ENCODE data around the gene PTPN14.
"Not testable (repeated sequence)": the region's sequence is repeated elsewhere in the genome, so short reads cannot be mapped to it uniquely, and the experiment has no call there.

The PTPN14 gene

GRCh38 chr1:214491468-214492146 lies 59.8 kb downstream of the PTPN14 start:
- Histone ChIP-seq H3K4me3 (ENCODE audit: low read length) (no peak overlapping the region), H3K9me3 (ENCODE audit: insufficient read depth, low read depth, low read length) (no peaks in the 10 kb centered on the region), H3K27me3 (ENCODE audit: insufficient read depth, low read length) (no peaks in the 10 kb centered on the region), H3K36me3 (ENCODE audit: insufficient read depth, low read length) (no peaks in the 10 kb centered on the region), H3K27ac (ENCODE audit: low read depth, low read length) (no peak overlapping the region), H3K4me1 (ENCODE audit: insufficient read depth, low read length) (peaks cover 22% of the 10 kb centered on the region; the same call in 1 of the 2 replicates), H3K9ac (ENCODE audit: low read depth, low read length) (no peak overlapping the region)
- WGBS, result 88% methylated on average over 5 of the region's 5 CpGs

- peaks cover 38% of the 10 kb centered on the region for H3K4me1 ChIP-seq (ENCODE audit: insufficient read depth, low read length)
- no peak overlapping the region for H3K9ac ChIP-seq (ENCODE audit: low read depth, low read length)
- H3K9me3 ChIP-seq (ENCODE audit: insufficient read depth, low read depth, low read length), result no peaks in the 10 kb centered on the region
- H3K36me3 ChIP-seq (ENCODE audit: insufficient read depth, low read length), result no peaks in the 10 kb centered on the region
- H3K27me3 ChIP-seq (ENCODE audit: insufficient read depth, low read length), result no peaks in the 10 kb centered on the region
- H3K4me3 ChIP-seq (ENCODE audit: low read length), result no peak overlapping the region
- 97% methylated on average over 5 of the region's 5 CpGs for WGBS
- H3K27ac ChIP-seq (ENCODE audit: low read depth, low read length), result no peak overlapping the region
Measured at GRCh38 chr1:214485151-214485550, 66.3 kb downstream of the PTPN14 start.

GRCh38 chr1:214483180-214483579 lies 68.2 kb downstream of the PTPN14 start:
- 83% methylated on average over 13 of the region's 13 CpGs for WGBS
- H3K4me1 ChIP-seq (ENCODE audit: insufficient read depth, low read length), result peaks cover 43% of the 10 kb centered on the region
- not testable (repeated sequence) for H3K36me3 ChIP-seq (ENCODE audit: insufficient read depth, low read length); H3K9me3 ChIP-seq (ENCODE audit: insufficient read depth, low read depth, low read length); H3K9ac ChIP-seq (ENCODE audit: low read depth, low read length); H3K27me3 ChIP-seq (ENCODE audit: insufficient read depth, low read length); H3K4me3 ChIP-seq (ENCODE audit: low read length); H3K27ac ChIP-seq (ENCODE audit: low read depth, low read length)

- H3K9ac ChIP-seq (ENCODE audit: low read depth, low read length); H3K27me3 ChIP-seq (ENCODE audit: insufficient read depth, low read length); H3K9me3 ChIP-seq (ENCODE audit: insufficient read depth, low read depth, low read length); H3K36me3 ChIP-seq (ENCODE audit: insufficient read depth, low read length); H3K27ac ChIP-seq (ENCODE audit: low read depth, low read length); H3K4me3 ChIP-seq (ENCODE audit: low read length): not testable (repeated sequence)
- WGBS, result 87% methylated on average over 2 of the region's 2 CpGs
- H3K4me1 ChIP-seq (ENCODE audit: insufficient read depth, low read length), result peaks cover 50% of the 10 kb centered on the region
Measured at GRCh38 chr1:214481983-214482634, 69.3 kb downstream of the PTPN14 start.

- Histone ChIP-seq H3K27me3 (ENCODE audit: insufficient read depth, low read length) (no peaks in the 10 kb centered on the region), H3K9ac (ENCODE audit: low read depth, low read length) (no peak overlapping the region), H3K27ac (ENCODE audit: low read depth, low read length) (peak overlapping the region; percentile 55), H3K4me1 (ENCODE audit: insufficient read depth, low read length) (peaks cover 59% of the 10 kb centered on the region), H3K4me3 (ENCODE audit: low read length) (no peak overlapping the region), H3K9me3 (ENCODE audit: insufficient read depth, low read depth, low read length) (no peaks in the 10 kb centered on the region), H3K36me3 (ENCODE audit: insufficient read depth, low read length) (no peaks in the 10 kb centered on the region)
- 86% methylated on average over 7 of the region's 7 CpGs for WGBS
Measured at GRCh38 chr1:214476986-214477870, 74.2 kb downstream of the PTPN14 start.

GRCh38 chr1:214476229-214476985 lies 75.0 kb downstream of the PTPN14 start:
- Histone ChIP-seq H3K9me3 (ENCODE audit: insufficient read depth, low read depth, low read length) (no peaks in the 10 kb centered on the region), H3K4me3 (ENCODE audit: low read length) (no peak overlapping the region), H3K27me3 (ENCODE audit: insufficient read depth, low read length) (no peaks in the 10 kb centered on the region), H3K36me3 (ENCODE audit: insufficient read depth, low read length) (no peaks in the 10 kb centered on the region), H3K9ac (ENCODE audit: low read depth, low read length) (no peak overlapping the region), H3K4me1 (ENCODE audit: insufficient read depth, low read length) (peaks cover 68% of the 10 kb centered on the region), H3K27ac (ENCODE audit: low read depth, low read length) (peak overlapping the region; percentile 55)
- 72% methylated on average over 10 of the region's 10 CpGs for WGBS

GRCh38 chr1:214475746-214476145 lies 75.7 kb downstream of the PTPN14 start:
- peak overlapping the region; percentile 55 for H3K27ac ChIP-seq (ENCODE audit: low read depth, low read length)
- 91% methylated on average over 3 of the region's 3 CpGs for WGBS
- peaks cover 73% of the 10 kb centered on the region for H3K4me1 ChIP-seq (ENCODE audit: insufficient read depth, low read length)
- no peaks in the 10 kb centered on the region for H3K36me3 ChIP-seq (ENCODE audit: insufficient read depth, low read length)
- H3K27me3 ChIP-seq (ENCODE audit: insufficient read depth, low read length), result no peaks in the 10 kb centered on the region
- H3K4me3 ChIP-seq (ENCODE audit: low read length), result no peak overlapping the region
- no peaks in the 10 kb centered on the region for H3K9me3 ChIP-seq (ENCODE audit: insufficient read depth, low read depth, low read length)
- no peak overlapping the region for H3K9ac ChIP-seq (ENCODE audit: low read depth, low read length)

- no peaks in the 10 kb centered on the region for H3K36me3 ChIP-seq (ENCODE audit: insufficient read depth, low read length)
- WGBS, result 91% methylated on average over 2 of the region's 2 CpGs
- peaks cover 73% of the 10 kb centered on the region for H3K4me1 ChIP-seq (ENCODE audit: insufficient read depth, low read length)
- H3K9ac ChIP-seq (ENCODE audit: low read depth, low read length), result no peak overlapping the region
- H3K9me3 ChIP-seq (ENCODE audit: insufficient read depth, low read depth, low read length), result no peaks in the 10 kb centered on the region
- H3K27ac ChIP-seq (ENCODE audit: low read depth, low read length), result no peak overlapping the region
- H3K27me3 ChIP-seq (ENCODE audit: insufficient read depth, low read length), result no peaks in the 10 kb centered on the region
- no peak overlapping the region for H3K4me3 ChIP-seq (ENCODE audit: low read length)
Measured at GRCh38 chr1:214475331-214475730, 76.1 kb downstream of the PTPN14 start.

- H3K36me3 ChIP-seq (ENCODE audit: insufficient read depth, low read length), result no peaks in the 10 kb centered on the region
- no peak overlapping the region for H3K4me3 ChIP-seq (ENCODE audit: low read length)
- peaks cover 73% of the 10 kb centered on the region for H3K4me1 ChIP-seq (ENCODE audit: insufficient read depth, low read length)
- H3K9ac ChIP-seq (ENCODE audit: low read depth, low read length), result no peak overlapping the region
- no peak overlapping the region for H3K27ac ChIP-seq (ENCODE audit: low read depth, low read length)
- no peaks in the 10 kb centered on the region for H3K9me3 ChIP-seq (ENCODE audit: insufficient read depth, low read depth, low read length)
- no peaks in the 10 kb centered on the region for H3K27me3 ChIP-seq (ENCODE audit: insufficient read depth, low read length)
- 84% methylated on average over 2 of the region's 3 CpGs for WGBS
Measured at GRCh38 chr1:214474467-214474866, 76.9 kb downstream of the PTPN14 start.

- Histone ChIP-seq H3K4me3 (ENCODE audit: low read length) (no peak overlapping the region), H3K27me3 (ENCODE audit: insufficient read depth, low read length) (no peaks in the 10 kb centered on the region), H3K9ac (ENCODE audit: low read depth, low read length) (no peak overlapping the region; the same call in 1 of the 2 replicates), H3K4me1 (ENCODE audit: insufficient read depth, low read length) (peaks cover 77% of the 10 kb centered on the region), H3K27ac (ENCODE audit: low read depth, low read length) (0 out of 2 replicates have a peak overlapping the region, but pooled peaks have one; percentile 7), H3K9me3 (ENCODE audit: insufficient read depth, low read depth, low read length) (no peaks in the 10 kb centered on the region), H3K36me3 (ENCODE audit: insufficient read depth, low read length) (no peaks in the 10 kb centered on the region)
- WGBS, result 100% methylated on average over 1 of the region's 2 CpGs
Measured at GRCh38 chr1:214473862-214474261, 77.5 kb downstream of the PTPN14 start.
